Neural cell (in vitro differentiated cells): ENCODE results near the gene MATN3. TPM values are rescaled to one million over a fixed set of nuclear protein-coding genes. Genes with fewer than 3 reads are reported as not detected.

Experiments used
- H2AFZ ChIP-seq: fragments of 200-600, 300-800 bp; sonication (generic), shearing (Covaris generic); 2 replicates; pipeline ENCODE4 v1.6.0; 2014; ENCODE audit warnings: low read depth, mild to moderate bottlenecking, antibody characterized with exemption, low read length, moderate library complexity
- H3F3A ChIP-seq: fragments of 200-600 bp; shearing (Covaris generic); 2 replicates; pipeline ENCODE4 v1.6.1; 2016; ENCODE audit warnings: mild to moderate bottlenecking, moderate library complexity, mixed read lengths, antibody characterized with exemption, low read length; ENCODE audit not compliant: insufficient read depth, poor library complexity, severe bottlenecking
- H3K27ac ChIP-seq: fragments of 200-600, 300-800 bp; sonication (generic), shearing (Covaris generic); 2 replicates; pipeline ENCODE4 v1.5.1; 2014; ENCODE audit warnings: mild to moderate bottlenecking, low read length, moderate library complexity
- H3K27me3 ChIP-seq: fragments of 300-800, 200-600 bp; sonication (generic), shearing (Covaris generic); 2 replicates; pipeline ENCODE4 v1.6.0; 2014; ENCODE audit warnings: mild to moderate bottlenecking, low read depth, low read length, moderate library complexity; ENCODE audit not compliant: insufficient read depth
- H3K36me3 ChIP-seq: fragments of 300-800, 200-600 bp; sonication (generic), shearing (Covaris generic); 2 replicates; pipeline ENCODE4 v1.5.1; 2014; ENCODE audit warnings: mild to moderate bottlenecking, antibody characterized with exemption, low read length, moderate library complexity; ENCODE audit not compliant: insufficient read depth
- H3K4me2 ChIP-seq: fragments of 300-800, 200-600 bp; sonication (generic), shearing (Covaris generic); 2 replicates; pipeline ENCODE4 v1.6.0; 2014; ENCODE audit warnings: mild to moderate bottlenecking, low read length
- H3K4me3 ChIP-seq: fragments of 300-800, 200-600 bp; sonication (generic), shearing (Covaris generic); 2 replicates; pipeline ENCODE4 v1.5.1; 2014; ENCODE audit warnings: mild to moderate bottlenecking, low read length, moderate library complexity
- H3K79me2 ChIP-seq: fragments of 200-600 bp; shearing (Covaris generic); replicated peaks from 2 replicates; pipeline ENCODE4 v1.6.0; 2014; ENCODE audit warnings: mild to moderate bottlenecking, low read length, moderate library complexity; ENCODE audit not compliant: insufficient read depth
- H3K9ac ChIP-seq: fragments of 300-800, 200-600 bp; sonication (generic), shearing (Covaris generic); 2 replicates; pipeline ENCODE4 v1.6.1; 2016; ENCODE audit warnings: mild to moderate bottlenecking, low read length, mixed read lengths
- H3K9me2 ChIP-seq: fragments of 200-600 bp; shearing (Covaris generic); 2 replicates; pipeline ENCODE4 v1.6.1; 2016; ENCODE audit warnings: mild to moderate bottlenecking, low read length, mixed read lengths; ENCODE audit not compliant: insufficient read depth
- H3K9me3 ChIP-seq: fragments of 200-600, 300-800 bp; sonication (generic), shearing (Covaris generic); 2 replicates; pipeline ENCODE4 v1.6.1; 2016; ENCODE audit warnings: mild to moderate bottlenecking, mixed run types, low read length, moderate library complexity, mixed read lengths
- H4K20me1 ChIP-seq: fragments of 200-600 bp; shearing (Covaris generic); 2 replicates; pipeline ENCODE4 v1.6.1; 2016; ENCODE audit warnings: mild to moderate bottlenecking, mixed run types; ENCODE audit not compliant: insufficient read depth
- CTCF ChIP-seq: fragments of 450-650 bp; IDR thresholded peaks from 2 replicates; pipeline ENCODE4 v1.5.1; 2014; ENCODE audit warnings: antibody characterized with exemption, mild to moderate bottlenecking, moderate library complexity; ENCODE audit not compliant: poor library complexity, severe bottlenecking
- EP300 ChIP-seq: fragments of 450-650 bp; conservative IDR thresholded peaks from 2 replicates; pipeline ENCODE4 v1.6.1; 2014; ENCODE audit warnings: antibody characterized with exemption, mild to moderate bottlenecking, moderate library complexity; ENCODE audit not compliant: poor library complexity, severe bottlenecking
- EZH2 ChIP-seq: fragments of 200-600, 300-800 bp; shearing (Covaris generic), sonication (generic); IDR thresholded peaks from 2 replicates; pipeline ENCODE4 v1.6.1; 2014; ENCODE audit warnings: antibody characterized with exemption, low read length, borderline replicate concordance, mild to moderate bottlenecking; ENCODE audit not compliant: insufficient read depth, poor library complexity, severe bottlenecking
- MXI1 ChIP-seq: fragments of 450-650 bp; conservative IDR thresholded peaks from 2 replicates; pipeline ENCODE4 v1.6.1; 2014; ENCODE audit warnings: antibody characterized with exemption, mild to moderate bottlenecking; ENCODE audit not compliant: poor library complexity, severe bottlenecking
- POLR2AphosphoS5 ChIP-seq: IDR thresholded peaks from 2 replicates; pipeline ENCODE4 v1.6.1; 2012
- RAD21 ChIP-seq: fragments of 450-650 bp; conservative IDR thresholded peaks from 2 replicates; pipeline ENCODE4 v1.6.1; 2014; ENCODE audit warnings: antibody characterized with exemption, mild to moderate bottlenecking, moderate library complexity
- REST ChIP-seq: IDR thresholded peaks from 2 replicates; pipeline ENCODE4 v1.6.1; 2012; ENCODE audit warnings: borderline replicate concordance
- SMC3 ChIP-seq: fragments of 450-650 bp; conservative IDR thresholded peaks from 2 replicates; pipeline ENCODE4 v1.6.1; 2014; ENCODE audit warnings: antibody characterized with exemption, mild to moderate bottlenecking, moderate library complexity; ENCODE audit not compliant: poor library complexity
- TAF1 ChIP-seq: IDR thresholded peaks from 2 replicates; pipeline ENCODE4 v1.6.1; 2012; ENCODE audit warnings: low read depth
- polyA plus RNA-seq: library from polyadenylated mRNA; depleted of rRNA; stranded (reverse); fragments of >200 nt; gene quantifications from 2 replicates; pipeline ENCODE4 v1.2.3, GENCODE V29; 2014

MATN3 gene
- polyA plus RNA-seq, 1 donor from 2014 or later = 0.90 TPM

- no peak overlapping the region for H3K9ac ChIP-seq
- no peak for TF ChIP-seq TAF1
- TF ChIP-seq EP300 = no peak
- TF ChIP-seq REST = no peak
- no peak for TF ChIP-seq CTCF
- no peak for TF ChIP-seq EZH2
- no peak for TF ChIP-seq POLR2AphosphoS5
- no peak for TF ChIP-seq MXI1
- no peak for TF ChIP-seq SMC3
- no peak for TF ChIP-seq RAD21
Measured at GRCh38 chr2:19991895-19992294, 20.6 kb downstream of the MATN3 start.

GRCh38 chr2:19990416-19990728 lies 22.1 kb downstream of the MATN3 start:
- Histone ChIP-seq H2AFZ (peak overlapping the region; percentile 80), H4K20me1 (no peaks in the 10 kb centered on the region), H3K9me3 (no peaks in the 10 kb centered on the region), H3K27ac (peak overlapping the region; percentile 72), H3K79me2 (peaks cover 18% of the 10 kb centered on the region), H3K4me3 (peak overlapping the region; percentile 77), H3K27me3 (no peaks in the 10 kb centered on the region), H3K36me3 (no peaks in the 10 kb centered on the region), H3K4me2 (peak overlapping the region; percentile 78), H3F3A (no peaks in the 10 kb centered on the region), H3K9me2 (no peaks in the 10 kb centered on the region), H3K9ac (peak overlapping the region; percentile 75)
- TF ChIP-seq EP300 (no peak), CTCF (peak; percentile 23)

More at GRCh38 chr2:19991895-19992294, 20.6 kb downstream of the MATN3 start:
- no peaks in the 10 kb centered on the region for H3K9me2 ChIP-seq
- no peaks in the 10 kb centered on the region for H3K27me3 ChIP-seq
- no peak overlapping the region for H3K27ac ChIP-seq
- no peaks in the 10 kb centered on the region for H3K36me3 ChIP-seq
- H3K4me3 ChIP-seq = no peak overlapping the region
- no peaks in the 10 kb centered on the region for H3F3A ChIP-seq
- no peaks in the 10 kb centered on the region for H4K20me1 ChIP-seq
- no peak overlapping the region for H2AFZ ChIP-seq
- H3K9me3 ChIP-seq = no peaks in the 10 kb centered on the region
- H3K79me2 ChIP-seq = peaks cover 17% of the 10 kb centered on the region
- H3K4me2 ChIP-seq = no peak overlapping the region
